Stimulated activated CD8-positive, alpha-beta memory T cell treated with anti-CD3 and anti-CD28 coated beads, Interleukin-4, amount 100 ng/mL, for 48 hours (primary cell): ENCODE data around the gene OR9Q2.
"Not testable (repeated sequence)": the region's sequence is repeated elsewhere in the genome, so short reads cannot be mapped to it uniquely, and the experiment has no call there.

Source experiments
- DNase-seq: peaks from one replicate; pipeline ENCODE4 v3.0.0-alpha.2; 2020

The OR9Q2 gene

GRCh38 chr11:58188770-58189169, at the start of gene OR9Q2:
TSS of gene OR9Q2 (plus strand) at chr11:58189070. CDS start at chr11:58190491, 1,421 bp downstream.
- DNase-seq: no peak

- no peak for DNase-seq
Measured at GRCh38 chr11:58142761-58143160, 46.1 kb upstream of the OR9Q2 start.

GRCh38 chr11:58152781-58153180, 36.1 kb upstream of the OR9Q2 start:
- no peak for DNase-seq

- no peak for DNase-seq
Measured at GRCh38 chr11:58164389-58164788, 24.5 kb upstream of the OR9Q2 start.

- no peak for DNase-seq
Measured at GRCh38 chr11:58164990-58165389, 23.9 kb upstream of the OR9Q2 start.

- DNase-seq: no peak
Measured at GRCh38 chr11:58165504-58166106, 23.3 kb upstream of the OR9Q2 start.

GRCh38 chr11:58177409-58178054, 11.3 kb upstream of the OR9Q2 start:
- no peak for DNase-seq

- no peak for DNase-seq
Measured at GRCh38 chr11:58178444-58178843, 10.4 kb upstream of the OR9Q2 start.

GRCh38 chr11:58179648-58180047, 9.2 kb upstream of the OR9Q2 start:
- DNase-seq: no peak

GRCh38 chr11:58186938-58187337, 1.9 kb upstream of the OR9Q2 start:
- no peak for DNase-seq

GRCh38 chr11:58192229-58192628, 3.4 kb downstream of the OR9Q2 start:
- DNase-seq: no peak

- DNase-seq: no peak
Measured at GRCh38 chr11:58193391-58193790, 4.5 kb downstream of the OR9Q2 start.

- no peak for DNase-seq
Measured at GRCh38 chr11:58195939-58196338, 7.1 kb downstream of the OR9Q2 start.

- no peak for DNase-seq
Measured at GRCh38 chr11:58199271-58199670, 10.4 kb downstream of the OR9Q2 start.

- DNase-seq: no peak
Measured at GRCh38 chr11:58204042-58204441, 15.2 kb downstream of the OR9Q2 start, which contains the start of gene OR1S2. TSS of gene OR1S2 (minus strand) at chr11:58204142. CDS start at chr11:58204142, 0 bp downstream.

- not testable (repeated sequence) for DNase-seq
Measured at GRCh38 chr11:58212420-58212819, 23.6 kb downstream of the OR9Q2 start, which contains the start of gene OR1S1. TSS of gene OR1S1 (plus strand) at chr11:58212720.

- DNase-seq: no peak
Measured at GRCh38 chr11:58216476-58216875, 27.6 kb downstream of the OR9Q2 start.

GRCh38 chr11:58222721-58223120, 33.9 kb downstream of the OR9Q2 start:
- no peak for DNase-seq

- no peak for DNase-seq
Measured at GRCh38 chr11:58227956-58228615, 39.2 kb downstream of the OR9Q2 start.
